GM19328 (cell line): ENCODE results near the gene SEPTIN3.
"Not testable (repeated sequence)": the region's sequence is repeated elsewhere in the genome, so short reads cannot be mapped to it uniquely, and the experiment has no call there.

Experiments
- ATAC-seq: cut with Tn5 transposase; IDR thresholded peaks from one replicate; pipeline ENCODE4 v1.9.1; 2021; ENCODE audit warnings: mild to moderate bottlenecking, moderate library complexity; ENCODE audit not compliant: unreplicated experiment

SEPTIN3 gene

DNA sequence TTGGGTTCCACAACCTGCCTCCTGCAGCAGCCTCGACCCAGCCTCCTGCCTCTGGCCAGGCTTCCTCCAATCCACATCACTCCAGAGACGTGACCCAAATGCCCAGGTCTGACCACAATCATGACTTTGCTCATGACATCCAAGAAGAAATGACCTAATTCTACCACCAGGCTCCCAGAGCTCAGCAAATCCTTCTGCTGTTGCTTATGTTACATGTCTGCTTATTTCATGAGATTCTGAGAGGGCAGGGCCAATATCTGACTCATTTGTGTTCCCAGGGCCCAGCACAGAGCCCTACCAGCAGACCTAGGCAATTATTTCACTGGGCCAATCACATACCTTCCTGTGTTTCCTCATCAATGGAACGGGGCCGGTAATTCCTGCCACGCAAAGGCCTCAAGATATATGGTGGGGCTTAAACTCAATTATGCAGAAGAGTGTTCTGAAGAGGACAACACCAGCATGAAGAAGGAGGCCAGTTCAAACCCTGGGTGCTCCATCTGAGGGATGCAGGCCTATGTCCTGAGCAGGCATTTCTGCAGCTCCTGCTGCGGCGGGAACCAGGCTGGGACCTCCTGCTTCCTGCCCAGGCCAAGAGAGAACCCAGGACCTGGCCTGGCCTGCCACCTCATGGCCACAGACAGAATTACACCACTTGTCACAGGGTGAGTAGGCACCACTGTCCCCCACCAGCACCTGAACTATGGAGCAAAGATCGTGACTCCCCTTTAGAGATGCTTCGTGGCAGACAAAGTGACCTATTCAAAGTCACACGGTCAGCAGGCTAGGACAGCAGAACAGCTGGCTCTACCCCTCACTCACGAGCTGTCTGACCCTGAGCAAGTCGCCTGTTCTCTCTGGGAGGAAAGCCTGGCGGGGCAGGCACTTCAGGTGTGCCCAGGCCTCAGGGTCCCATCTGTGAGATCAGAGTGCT, 28.1 kb upstream of the SEPTIN3 start:
- ATAC-seq, result no peak

DNA sequence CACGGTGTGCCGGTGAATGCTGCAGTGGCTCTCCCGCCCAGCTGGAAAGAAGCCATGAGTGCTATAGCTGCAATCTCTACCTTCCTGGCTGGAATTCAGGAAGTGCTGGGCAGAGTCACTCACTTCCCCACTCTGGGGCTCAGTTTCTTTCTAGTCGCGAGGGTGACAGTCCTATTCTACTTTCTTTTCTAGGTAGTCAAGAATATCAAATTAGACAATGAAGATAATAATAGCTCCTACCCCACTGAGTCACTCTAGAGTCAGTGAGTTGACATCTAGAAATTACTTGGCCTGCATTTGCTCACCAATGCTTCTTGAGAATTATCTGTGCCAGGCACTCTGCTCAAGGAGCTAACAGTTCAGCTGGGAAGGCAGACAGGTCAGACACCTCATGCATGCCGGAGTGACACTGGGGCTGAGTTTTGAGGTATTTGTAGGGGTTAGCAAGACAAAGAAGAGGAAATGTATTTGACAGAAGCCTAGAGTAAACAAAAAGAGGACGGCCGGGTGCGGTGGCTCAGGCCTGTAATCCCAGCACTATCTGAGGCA, 25.5 kb upstream of the SEPTIN3 start:
- ATAC-seq, result no peak

DNA sequence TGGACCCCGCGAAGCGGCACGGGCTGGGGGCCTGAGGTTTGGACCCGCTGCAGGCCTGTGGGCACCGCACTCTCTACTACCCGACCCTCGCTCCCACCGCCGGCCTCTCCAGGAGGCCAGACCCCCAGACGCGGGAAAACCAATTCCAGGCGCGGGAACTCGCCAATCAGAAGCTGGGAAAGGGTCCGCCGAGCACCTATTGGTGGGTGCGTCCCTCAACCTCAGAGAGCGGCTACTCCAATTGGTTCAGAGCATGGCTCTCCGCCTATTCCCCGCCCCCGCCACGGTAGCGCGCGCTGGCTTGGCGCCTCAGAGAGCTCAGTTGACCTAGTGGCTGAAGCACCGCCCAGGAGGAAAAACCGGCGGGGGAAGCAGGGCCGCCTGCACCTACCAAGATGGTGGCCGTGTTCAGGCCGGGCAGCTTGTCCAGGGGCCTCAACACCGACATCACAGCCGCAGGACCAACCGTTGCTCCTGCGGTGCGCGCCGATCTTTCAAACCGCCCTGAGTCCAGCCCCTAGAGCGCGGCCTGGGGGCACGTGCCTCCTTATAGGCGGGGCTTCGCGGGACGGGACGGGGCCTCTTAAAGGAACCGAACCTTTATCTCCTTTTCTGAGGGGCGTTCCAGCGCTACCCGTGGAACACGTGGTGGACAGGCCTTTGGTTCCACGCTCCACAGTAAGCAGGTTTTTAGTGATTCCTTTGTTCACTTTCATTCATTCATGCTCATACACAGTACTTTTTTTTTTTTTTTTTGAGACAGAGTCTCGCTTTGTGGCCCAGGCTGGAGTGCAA, 22.4 kb upstream of the SEPTIN3 start, which contains the start of gene CENPM:
TSS of gene CENPM (minus strand) at position 524 of the 795 bp plus-strand sequence. CDS start at position 448, 76 bp downstream.
- ATAC-seq, result peak; percentile 78

DNA sequence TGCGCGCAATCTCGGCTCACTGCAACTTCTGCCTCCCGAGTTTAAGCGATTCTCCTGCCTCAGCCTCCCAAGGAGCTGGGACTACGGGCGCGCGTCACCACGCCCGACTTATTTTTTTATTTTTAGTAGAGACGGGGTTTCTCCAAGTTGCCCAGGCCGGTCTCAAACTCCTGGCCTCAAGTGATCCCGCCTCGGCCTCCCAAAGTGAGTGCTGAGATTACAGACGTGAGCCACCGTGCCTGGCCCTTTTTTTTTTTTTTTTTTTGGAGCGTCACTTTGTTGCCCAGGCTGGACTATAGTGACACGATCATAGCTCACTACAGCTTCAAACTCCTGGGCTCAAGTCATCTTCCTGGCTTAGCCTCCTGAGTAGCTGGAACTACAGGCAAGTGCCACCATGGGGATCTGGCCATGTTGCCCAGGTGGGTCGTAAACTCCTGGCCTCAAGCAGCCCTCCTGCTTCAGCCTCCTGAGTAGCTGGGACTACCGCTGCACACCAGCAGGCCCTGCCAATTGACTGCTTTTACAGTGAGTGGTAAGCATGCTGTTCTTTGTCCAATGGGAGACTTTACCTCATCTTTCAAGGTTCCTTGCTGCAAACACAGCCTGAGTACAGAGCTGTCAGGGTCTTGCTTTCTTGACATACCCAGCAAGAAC, 21.7 kb upstream of the SEPTIN3 start:
- ATAC-seq, result no peak

GRCh38 chr22:41948142-41948541, 21.1 kb upstream of the SEPTIN3 start:
- ATAC-seq, result no peak

- ATAC-seq, result not testable (repeated sequence)
Measured at GRCh38 chr22:41948928-41949296, 20.3 kb upstream of the SEPTIN3 start.

- ATAC-seq, result no peak
Measured at GRCh38 chr22:41949297-41949965, 19.8 kb upstream of the SEPTIN3 start.

- ATAC-seq, result no peak
Measured at GRCh38 chr22:41951898-41952474, 17.3 kb upstream of the SEPTIN3 start, which contains the start of gene SMIM45. TSS of gene SMIM45 (plus strand) at chr22:41952150.

GRCh38 chr22:41952713-41953112, 16.5 kb upstream of the SEPTIN3 start:
- no peak for ATAC-seq

- ATAC-seq, result no peak
Measured at GRCh38 chr22:41957941-41958556, 11.2 kb upstream of the SEPTIN3 start.

- no peak for ATAC-seq
Measured at GRCh38 chr22:41963453-41964111, 5.7 kb upstream of the SEPTIN3 start.

GRCh38 chr22:41964112-41964491, 5.1 kb upstream of the SEPTIN3 start:
- ATAC-seq, result no peak

DNA sequence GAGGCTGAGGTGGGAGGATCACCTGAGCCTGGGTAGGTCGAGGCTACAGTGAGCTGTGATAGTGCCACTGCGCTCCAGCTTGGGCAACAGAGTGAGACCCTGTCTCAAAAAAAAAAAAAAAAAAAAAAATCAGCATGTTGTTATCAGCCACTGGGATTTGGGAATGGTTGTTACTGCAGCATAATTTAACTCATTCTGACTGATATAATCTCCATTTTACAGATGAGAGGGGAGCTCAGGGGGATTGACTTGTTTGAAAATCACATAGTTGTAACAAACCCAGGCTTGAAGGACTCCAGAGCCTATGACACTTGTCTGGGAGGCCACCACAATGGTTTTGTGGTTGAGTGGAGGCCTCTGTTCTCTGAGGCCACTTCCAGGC, 3.0 kb upstream of the SEPTIN3 start:
- no peak for ATAC-seq

- ATAC-seq, result no peak
Measured at GRCh38 chr22:41966607-41967240, 2.5 kb upstream of the SEPTIN3 start.

DNA sequence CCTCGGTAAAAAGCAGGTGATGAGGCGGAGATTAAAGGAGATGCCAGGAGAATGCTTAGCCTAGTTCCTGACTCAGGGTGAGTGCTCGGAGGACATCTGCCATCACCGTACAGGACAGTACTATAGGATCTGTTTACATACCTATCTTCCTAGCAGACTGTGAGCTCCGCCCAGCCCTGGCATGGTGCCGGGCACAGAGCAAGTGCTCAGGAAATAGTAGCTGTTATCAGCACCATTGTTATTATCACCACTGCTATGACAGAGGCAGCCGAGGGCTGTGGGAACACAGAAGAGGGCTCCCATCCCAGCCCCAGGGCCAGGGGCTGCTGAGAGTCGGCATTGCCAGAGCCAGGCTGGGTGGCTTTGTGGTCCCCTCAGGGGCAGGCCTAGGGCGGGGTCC, 642 bp upstream of the SEPTIN3 start:
- ATAC-seq, result no peak

GRCh38 chr22:41970601-41971000, 1.4 kb downstream of the SEPTIN3 start:
- no peak for ATAC-seq

- ATAC-seq, result no peak
Measured at GRCh38 chr22:41971431-41971830, 2.2 kb downstream of the SEPTIN3 start.

- ATAC-seq, result no peak
Measured at GRCh38 chr22:41974691-41975290, 5.5 kb downstream of the SEPTIN3 start.
